Activated effector memory CD4-positive, alpha-beta T cell treated with Interleukin-2 at 50 U/mL for 16 hours (primary cell): Measurements from ENCODE around the gene RCOR3.

Experiments
- DNase-seq: peaks from one replicate; pipeline ENCODE4 v3.0.0-alpha.2; 2020

The RCOR3 gene

GRCh38 chr1:211326140-211326527 is 67.0 kb downstream of the RCOR3 start:
- DNase-seq, result no peak

- peak; percentile 47 for DNase-seq
Observed at GRCh38 chr1:211326528-211327345, 67.6 kb downstream of the RCOR3 start, which contains the start of gene TRAF5. Gene TRAF5, plus strand, starts transcription at chr1:211326833. Its CDS starts 26,407 bp downstream, at chr1:211353240.

- DNase-seq, result no peak
Observed at GRCh38 chr1:211327346-211327921, 68.3 kb downstream of the RCOR3 start.

- no peak for DNase-seq
Observed at GRCh38 chr1:211328084-211328694, 69.0 kb downstream of the RCOR3 start.

- DNase-seq, result no peak
Observed at GRCh38 chr1:211328866-211329475, 69.8 kb downstream of the RCOR3 start.

- DNase-seq, result no peak
Observed at GRCh38 chr1:211329764-211330201, 70.6 kb downstream of the RCOR3 start.

GRCh38 chr1:211330282-211330936 is 71.2 kb downstream of the RCOR3 start:
- DNase-seq, result no peak

GRCh38 chr1:211331011-211331709 is 72.0 kb downstream of the RCOR3 start:
- DNase-seq, result no peak

GRCh38 chr1:211332036-211332616 is 73.0 kb downstream of the RCOR3 start:
- DNase-seq, result no peak

- no peak for DNase-seq
Observed at GRCh38 chr1:211332830-211333229, 73.7 kb downstream of the RCOR3 start.

GRCh38 chr1:211333906-211334305 is 74.7 kb downstream of the RCOR3 start:
- DNase-seq, result no peak

GRCh38 chr1:211334986-211335385 is 75.8 kb downstream of the RCOR3 start:
- DNase-seq, result no peak

GRCh38 chr1:211335522-211336157 is 76.5 kb downstream of the RCOR3 start:
- no peak for DNase-seq

GRCh38 chr1:211336161-211336560 is 77.0 kb downstream of the RCOR3 start:
- no peak for DNase-seq

- DNase-seq, result no peak
Observed at GRCh38 chr1:211336775-211337174, 77.6 kb downstream of the RCOR3 start.

GRCh38 chr1:211337430-211338223 is 78.5 kb downstream of the RCOR3 start:
- DNase-seq, result no peak

GRCh38 chr1:211338224-211338620 is 79.1 kb downstream of the RCOR3 start:
- no peak for DNase-seq

- DNase-seq, result no peak
Observed at GRCh38 chr1:211339631-211340041, 80.5 kb downstream of the RCOR3 start.

GRCh38 chr1:211340622-211341507 is 81.7 kb downstream of the RCOR3 start:
- DNase-seq, result no peak
